Activated CD8-positive, alpha-beta memory T cell treated with anti-CD3 and anti-CD28 coated beads, Interleukin-2, amount 50 U/mL, for 48 hours (primary cell): ENCODE measurements around the gene CAMTA1.

Experiments used
- DNase-seq: peaks from one replicate; pipeline ENCODE4 v3.0.0-alpha.2; 2020

Gene CAMTA1

GRCh38 chr1:7335224-7335879, 550.1 kb downstream of the CAMTA1 start:
- DNase-seq = no peak

GRCh38 chr1:7338439-7338838, 553.2 kb downstream of the CAMTA1 start:
- no peak for DNase-seq

GRCh38 chr1:7339014-7339413, 553.8 kb downstream of the CAMTA1 start:
- DNase-seq = no peak

DNA sequence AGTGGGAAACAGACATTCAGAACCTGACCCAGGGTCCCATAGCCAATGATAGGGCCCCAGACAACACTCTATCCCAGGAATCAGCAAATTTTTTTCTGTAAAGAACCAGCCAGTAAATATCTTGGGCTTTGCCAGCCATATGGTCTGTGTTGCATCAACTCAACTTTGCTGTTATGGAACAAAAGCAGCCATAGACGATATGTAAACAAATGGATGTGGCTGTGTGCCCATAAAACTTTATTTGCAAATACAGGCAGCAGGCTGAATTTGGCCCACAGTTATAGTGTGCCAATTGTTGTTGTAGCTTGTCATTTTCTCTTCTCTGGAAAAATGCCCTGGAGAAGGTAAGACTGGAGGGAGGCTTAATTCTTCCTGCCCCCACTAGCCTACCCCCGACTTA, 554.7 kb downstream of the CAMTA1 start:
- DNase-seq = no peak

DNA sequence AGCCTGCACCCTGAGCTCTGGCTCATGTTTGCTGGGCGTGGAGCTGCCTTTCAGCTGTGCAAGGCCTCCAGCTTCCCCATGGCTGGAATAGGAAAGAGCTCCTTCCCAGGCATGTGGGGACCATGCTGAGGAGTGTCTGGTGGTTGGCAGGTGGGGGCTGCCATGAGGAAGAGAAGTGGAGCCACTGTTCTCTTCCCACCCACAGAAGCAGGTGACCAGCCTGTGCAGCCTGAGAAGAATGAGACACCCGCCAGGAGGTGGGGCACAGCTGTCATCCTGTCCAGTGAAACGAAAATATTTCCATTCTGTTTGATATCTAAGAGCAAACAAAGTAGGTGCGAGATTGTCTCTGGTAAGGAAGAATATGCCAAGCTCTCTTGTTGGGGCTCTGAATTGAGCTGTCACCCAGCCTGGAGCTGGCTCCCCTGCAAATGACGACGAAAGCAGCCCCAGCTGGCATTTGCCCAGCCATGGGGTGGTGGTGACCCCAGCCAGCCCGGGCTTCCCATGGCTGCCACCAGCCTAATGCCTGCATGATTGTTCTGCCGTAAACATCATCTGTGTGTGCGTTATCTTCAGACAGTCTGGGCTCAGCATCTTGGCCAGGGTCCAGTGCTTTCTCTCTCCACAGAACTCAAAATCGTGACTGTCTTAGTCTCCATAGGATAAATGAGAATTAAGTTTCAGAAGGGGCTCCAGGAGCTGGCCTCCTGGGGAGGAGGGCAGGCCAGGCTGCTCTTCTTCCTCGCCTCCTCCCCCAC, 556.1 kb downstream of the CAMTA1 start:
- no peak for DNase-seq

DNA sequence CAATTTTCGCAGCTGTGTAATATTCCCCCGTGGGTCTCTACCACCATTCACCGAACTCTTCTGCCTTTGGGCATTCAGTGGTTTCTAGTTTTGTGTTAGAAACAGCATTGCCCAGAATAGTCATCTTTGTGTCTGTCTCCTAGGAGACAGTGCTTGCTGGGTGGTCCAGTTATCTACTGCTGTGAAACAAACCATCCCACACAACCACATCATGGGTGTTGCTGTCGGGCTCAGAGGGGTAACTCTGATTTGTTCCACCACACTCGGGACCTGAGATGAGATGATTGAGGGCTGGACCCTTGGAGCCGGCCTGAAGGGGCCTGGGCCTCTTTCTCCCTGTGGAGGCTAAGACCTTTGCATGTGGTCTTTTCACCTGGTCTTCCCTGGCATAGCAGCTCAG, 558.6 kb downstream of the CAMTA1 start:
- DNase-seq = no peak

DNA sequence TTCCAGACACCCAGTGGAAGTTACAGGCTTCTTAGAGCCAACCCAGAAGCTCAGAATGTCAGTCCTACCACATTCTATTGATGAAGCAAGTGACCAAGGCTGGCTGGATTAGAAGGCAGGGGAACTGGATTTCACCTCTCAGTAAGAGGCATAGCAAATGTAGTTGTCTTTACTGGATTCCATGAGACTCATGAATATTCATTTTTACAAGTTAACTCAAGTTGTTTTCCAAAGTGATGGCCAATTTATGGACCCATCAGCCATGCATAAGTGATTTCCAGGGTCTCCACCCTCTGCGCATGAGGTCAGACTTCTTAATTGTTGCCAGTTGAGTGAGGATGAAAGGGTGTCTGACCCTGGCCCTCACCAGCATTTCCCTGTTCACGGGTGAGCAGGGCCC, 559.0 kb downstream of the CAMTA1 start:
- DNase-seq = no peak

- no peak for DNase-seq
Observed at GRCh38 chr1:7345516-7345915, 560.3 kb downstream of the CAMTA1 start.

DNA sequence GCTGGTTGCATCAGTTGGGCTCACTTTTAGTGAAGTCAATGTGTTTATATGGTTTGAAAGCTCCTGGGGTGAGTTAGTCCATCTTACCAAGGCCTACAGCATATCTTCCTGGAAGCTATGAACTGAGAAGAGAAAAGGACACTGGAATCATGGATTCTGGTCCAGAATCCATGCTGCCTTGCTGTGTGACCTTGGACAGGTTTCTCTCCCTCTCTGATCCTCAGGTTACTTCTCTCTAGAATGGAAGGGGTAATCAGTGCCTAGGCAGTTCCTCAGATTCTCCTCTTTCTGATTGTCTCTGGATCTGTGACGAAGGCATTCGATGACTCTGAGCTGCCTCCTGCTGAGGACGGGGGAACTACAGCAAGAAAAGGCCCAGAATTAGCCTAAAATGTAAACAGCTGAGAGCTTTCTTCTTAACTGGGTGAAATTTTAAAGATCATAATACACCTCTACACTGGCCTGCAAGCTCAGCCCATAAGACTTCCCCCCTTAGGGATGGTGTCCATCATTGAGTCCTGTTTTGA, 560.9 kb downstream of the CAMTA1 start:
- DNase-seq = no peak

- DNase-seq = no peak
Observed at GRCh38 chr1:7346600-7347570, 561.6 kb downstream of the CAMTA1 start.

GRCh38 chr1:7348073-7348472, 562.8 kb downstream of the CAMTA1 start:
- DNase-seq = no peak

GRCh38 chr1:7348580-7348979, 563.3 kb downstream of the CAMTA1 start:
- DNase-seq = no peak

DNA sequence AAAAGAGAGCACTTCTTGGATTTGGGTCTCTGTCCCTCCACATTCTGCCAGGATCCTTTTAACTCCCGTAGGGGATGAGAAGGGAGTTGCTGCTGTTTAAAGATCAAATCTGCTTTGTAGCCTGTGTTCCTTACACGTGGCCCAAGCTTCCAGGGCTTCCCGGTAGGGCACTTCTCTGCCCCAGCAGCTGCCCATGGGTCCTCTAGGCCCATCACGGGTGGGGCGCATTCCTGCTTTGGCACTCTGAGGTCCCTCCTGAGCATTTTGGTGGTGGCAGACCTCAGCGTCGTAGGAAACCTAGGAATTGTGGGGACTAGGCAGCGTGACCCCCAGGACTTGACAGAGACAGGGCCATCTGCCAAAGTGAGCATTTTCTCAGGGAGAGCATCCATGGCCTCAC, 565.5 kb downstream of the CAMTA1 start:
- DNase-seq = no peak

DNA sequence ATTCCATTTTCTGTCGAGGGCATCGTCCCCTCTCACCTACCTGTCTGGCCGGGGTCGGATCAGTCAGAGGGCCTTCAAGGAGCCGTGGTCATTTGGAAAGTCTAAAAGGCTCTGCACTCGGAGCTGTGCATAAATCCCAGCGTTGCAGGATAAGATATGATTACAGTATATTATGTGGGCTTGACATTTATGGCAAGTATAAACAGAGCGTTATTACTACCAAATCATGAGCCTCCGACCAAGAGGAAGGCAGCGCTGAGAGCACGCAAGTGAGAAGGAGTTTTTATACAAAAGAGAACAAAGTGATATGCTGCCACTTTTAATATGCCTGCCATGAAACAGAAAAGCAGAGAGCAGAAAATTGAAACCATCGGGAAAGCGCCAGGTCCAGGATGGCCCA, 566.4 kb downstream of the CAMTA1 start:
- no peak for DNase-seq

DNA sequence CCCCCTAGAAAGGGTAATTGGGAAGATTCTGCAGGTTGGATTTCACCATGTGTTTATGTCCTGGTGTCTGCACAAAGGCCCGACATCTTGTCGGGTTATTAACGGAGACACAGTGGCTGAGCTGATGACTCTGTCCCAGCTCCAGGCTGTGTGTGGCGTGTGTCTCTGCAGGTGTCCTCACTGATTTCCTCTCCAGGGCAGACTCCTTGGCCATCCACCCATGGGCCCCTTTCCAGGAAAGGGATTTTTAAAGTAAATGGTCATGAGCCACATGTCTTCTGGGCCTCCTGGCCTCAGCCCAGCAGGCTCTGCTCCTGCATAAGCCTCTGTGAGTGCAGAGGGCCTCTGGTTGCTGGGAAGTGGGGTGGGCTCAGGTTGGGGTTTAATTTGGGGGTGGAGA, 567.1 kb downstream of the CAMTA1 start:
- DNase-seq = no peak

DNA sequence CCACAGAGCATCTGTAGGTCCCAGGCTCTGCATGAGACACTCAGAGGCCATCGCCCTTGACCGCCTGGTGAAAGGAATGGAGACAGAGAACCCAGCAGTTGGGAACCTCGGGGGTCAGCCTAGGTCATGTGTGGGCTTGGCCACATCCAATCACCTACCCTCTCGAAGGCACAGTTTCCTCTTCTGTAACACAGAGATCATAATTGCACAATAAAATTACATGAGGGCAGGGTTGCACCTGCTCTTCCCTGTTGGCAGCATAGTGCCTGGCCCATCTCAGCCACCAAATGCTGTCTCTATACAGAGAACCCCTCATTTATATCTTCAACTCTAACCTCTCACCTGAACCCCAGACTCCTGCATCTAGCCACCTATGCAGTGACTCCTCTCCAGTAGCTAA, 567.7 kb downstream of the CAMTA1 start:
- no peak for DNase-seq

- DNase-seq = no peak
Observed at GRCh38 chr1:7355646-7356045, 570.4 kb downstream of the CAMTA1 start.

DNA sequence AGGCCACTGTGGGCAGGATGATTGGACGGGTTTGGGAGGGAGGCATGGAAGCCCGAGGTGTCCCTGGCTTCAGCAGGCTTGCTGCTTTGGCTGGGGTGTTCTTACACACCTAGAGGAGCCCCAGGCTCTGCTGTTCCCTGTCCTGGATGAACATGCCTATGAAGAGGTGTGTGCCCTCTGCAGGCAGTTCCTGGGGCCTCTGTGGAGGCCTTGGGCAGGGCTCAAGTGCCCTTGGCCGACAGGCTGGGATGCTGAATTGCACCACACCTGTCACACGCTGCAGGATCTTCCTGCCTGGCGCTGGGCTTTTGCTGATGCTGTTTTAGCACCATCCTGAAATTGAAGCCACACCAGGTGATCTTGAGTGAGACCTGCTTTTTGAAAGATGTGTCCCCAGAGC, 570.8 kb downstream of the CAMTA1 start:
- DNase-seq = no peak

- no peak for DNase-seq
Observed at GRCh38 chr1:7358425-7358824, 573.2 kb downstream of the CAMTA1 start.

DNA sequence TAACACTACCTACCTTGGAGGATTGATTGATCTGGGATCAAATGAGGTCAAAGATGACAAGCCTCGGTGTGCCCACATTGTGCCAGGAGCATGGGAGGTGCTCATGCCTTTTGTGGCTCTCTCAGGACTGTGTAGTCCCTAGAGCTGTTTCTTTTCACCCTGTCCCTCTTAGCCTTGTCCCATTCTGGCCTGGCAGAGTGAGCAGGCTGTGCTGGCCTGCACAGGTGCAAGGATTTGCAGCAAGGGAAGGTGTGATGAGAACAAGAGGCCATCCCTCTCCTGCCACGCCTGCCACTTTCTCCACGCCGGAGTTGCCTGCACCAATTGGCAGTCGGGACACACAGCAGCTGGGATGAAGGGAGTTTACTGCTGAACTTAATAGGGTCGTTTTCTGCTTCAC, 575.3 kb downstream of the CAMTA1 start:
- DNase-seq = no peak

- no peak for DNase-seq
Observed at GRCh38 chr1:7362947-7363346, 577.7 kb downstream of the CAMTA1 start.

- DNase-seq = no peak
Observed at GRCh38 chr1:7363450-7363849, 578.2 kb downstream of the CAMTA1 start.

DNA sequence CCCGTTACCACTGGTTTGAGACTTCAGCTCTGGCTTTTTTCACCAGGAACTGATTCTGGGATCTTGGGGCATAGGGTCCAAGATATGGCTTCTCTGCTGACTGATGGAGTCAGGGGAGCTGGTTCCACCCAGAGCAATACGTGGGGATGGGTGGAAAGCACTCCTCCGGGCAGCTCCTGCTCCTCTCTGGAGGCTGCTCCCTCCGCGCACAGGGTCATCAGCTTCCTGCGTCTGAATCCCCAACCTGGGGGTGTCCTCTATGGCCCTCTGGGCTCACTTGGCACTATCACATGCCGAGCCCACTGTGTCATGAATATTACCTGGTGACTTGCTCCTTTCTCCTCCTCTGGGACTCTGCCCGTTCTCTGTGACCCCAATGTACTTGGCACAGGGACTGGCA, 580.5 kb downstream of the CAMTA1 start:
- DNase-seq = no peak
